Subcutaneous adipose tissue (tissue), 4 donors: ENCODE measurements around the gene ENTPD7. TPM values are rescaled to one million over a fixed set of nuclear protein-coding genes. Genes with fewer than 3 reads are reported as not detected.

ENCODE experiments used
- total RNA-seq, 4 donors: library from RNA; depleted of rRNA; stranded (reverse); fragments of >200 nt; gene quantifications; one replicate each; pipeline ENCODE4 v1.1.0, GENCODE V29; 2016
- TF ChIP-seq, protein P1 (sequence below): fragments of 450-650 bp; IDR thresholded peaks from one replicate; pipeline ENCODE4 v1.5.1; 2016; ENCODE audit warnings: low read depth, mild to moderate bottlenecking, control low read depth, antibody characterized with exemption, moderate library complexity

ENTPD7 gene
- total RNA-seq, 4 donors from 2014 or later, result 1.5 to 5.5 (median 2.8) TPM

DNA sequence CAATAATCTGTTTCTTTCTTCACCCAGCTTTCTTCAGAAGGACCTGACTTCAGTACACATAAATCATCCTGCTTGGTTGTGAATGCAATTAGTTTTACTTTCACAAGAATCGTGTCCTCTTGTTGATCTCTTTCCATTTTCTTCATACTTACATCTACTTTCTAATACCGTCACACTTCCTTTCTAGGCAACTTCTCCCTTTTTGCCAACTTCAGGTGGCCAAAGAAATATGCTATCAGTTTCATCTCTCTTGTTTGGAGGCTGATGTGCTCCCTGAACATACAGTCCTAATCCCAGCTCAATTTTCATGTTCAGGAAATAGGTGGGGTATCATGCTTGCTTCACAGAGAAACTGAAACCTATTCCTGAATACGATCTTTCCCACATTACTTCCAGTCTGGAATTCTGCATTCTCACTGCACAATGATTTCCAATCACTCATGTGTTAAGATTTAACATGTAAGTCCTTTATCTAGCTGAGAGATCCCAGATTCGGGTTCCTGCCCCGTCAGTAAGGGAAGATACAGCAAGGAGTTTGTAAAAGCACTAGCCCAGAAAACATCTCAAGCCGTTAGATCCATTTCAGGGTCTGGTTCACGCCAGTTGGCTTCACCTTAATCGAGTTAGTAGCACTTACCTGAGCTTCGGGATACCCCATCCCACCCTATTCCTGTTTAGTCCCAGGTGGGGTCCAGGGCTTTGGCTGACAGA, 40.1 kb upstream of the ENTPD7 start:
- TF ChIP-seq, protein P1, sequence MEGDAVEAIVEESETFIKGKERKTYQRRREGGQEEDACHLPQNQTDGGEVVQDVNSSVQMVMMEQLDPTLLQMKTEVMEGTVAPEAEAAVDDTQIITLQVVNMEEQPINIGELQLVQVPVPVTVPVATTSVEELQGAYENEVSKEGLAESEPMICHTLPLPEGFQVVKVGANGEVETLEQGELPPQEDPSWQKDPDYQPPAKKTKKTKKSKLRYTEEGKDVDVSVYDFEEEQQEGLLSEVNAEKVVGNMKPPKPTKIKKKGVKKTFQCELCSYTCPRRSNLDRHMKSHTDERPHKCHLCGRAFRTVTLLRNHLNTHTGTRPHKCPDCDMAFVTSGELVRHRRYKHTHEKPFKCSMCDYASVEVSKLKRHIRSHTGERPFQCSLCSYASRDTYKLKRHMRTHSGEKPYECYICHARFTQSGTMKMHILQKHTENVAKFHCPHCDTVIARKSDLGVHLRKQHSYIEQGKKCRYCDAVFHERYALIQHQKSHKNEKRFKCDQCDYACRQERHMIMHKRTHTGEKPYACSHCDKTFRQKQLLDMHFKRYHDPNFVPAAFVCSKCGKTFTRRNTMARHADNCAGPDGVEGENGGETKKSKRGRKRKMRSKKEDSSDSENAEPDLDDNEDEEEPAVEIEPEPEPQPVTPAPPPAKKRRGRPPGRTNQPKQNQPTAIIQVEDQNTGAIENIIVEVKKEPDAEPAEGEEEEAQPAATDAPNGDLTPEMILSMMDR, result no peak

DNA sequence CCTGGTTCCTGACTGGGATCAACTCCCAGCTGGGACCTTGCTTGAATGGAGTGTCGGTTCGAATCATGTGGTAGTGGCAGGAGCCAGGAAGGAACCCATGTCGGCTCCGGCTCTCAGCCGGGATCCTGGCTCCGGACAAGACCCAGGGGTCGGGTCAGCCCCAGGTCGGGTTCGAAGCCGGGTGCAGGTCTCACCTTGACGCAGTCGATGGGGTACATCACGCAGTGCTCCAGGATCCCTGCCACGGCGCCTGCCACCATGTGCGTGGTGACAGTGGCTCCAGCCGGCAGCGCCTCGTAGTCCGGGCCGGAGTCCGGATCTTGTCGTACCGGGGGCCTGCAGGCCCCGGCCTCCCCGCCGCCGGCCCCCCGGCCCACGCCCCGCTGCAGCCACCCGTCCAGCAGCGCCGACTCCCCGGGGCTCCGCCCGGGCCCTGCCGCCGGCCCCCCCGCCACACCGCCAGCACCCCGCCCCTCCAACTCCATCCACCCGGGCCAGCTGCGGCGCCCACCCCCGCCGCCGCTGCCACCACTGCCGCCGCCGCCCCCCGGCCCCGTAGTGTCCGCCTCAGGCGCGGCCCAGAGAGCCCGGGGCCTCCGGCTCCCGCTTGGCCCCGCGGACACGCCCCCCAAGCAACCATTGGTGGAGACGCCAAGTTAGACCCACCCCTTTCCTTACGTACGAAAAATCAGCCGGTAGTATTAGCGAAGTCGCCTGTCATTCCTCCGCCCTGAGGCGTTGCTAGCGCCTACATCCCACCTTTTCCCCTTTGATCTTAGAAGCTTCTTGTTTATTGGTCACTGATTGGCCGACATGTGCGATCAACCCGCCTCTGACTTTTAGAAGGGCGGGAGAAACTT, 39.2 kb upstream of the ENTPD7 start, which contains the start of gene SLC25A28:
Gene SLC25A28 (minus strand): TSS at position 589 of the 860 bp plus-strand sequence. CDS start 104 bp downstream, at position 485.
- TF ChIP-seq, protein P1, result no peak

DNA sequence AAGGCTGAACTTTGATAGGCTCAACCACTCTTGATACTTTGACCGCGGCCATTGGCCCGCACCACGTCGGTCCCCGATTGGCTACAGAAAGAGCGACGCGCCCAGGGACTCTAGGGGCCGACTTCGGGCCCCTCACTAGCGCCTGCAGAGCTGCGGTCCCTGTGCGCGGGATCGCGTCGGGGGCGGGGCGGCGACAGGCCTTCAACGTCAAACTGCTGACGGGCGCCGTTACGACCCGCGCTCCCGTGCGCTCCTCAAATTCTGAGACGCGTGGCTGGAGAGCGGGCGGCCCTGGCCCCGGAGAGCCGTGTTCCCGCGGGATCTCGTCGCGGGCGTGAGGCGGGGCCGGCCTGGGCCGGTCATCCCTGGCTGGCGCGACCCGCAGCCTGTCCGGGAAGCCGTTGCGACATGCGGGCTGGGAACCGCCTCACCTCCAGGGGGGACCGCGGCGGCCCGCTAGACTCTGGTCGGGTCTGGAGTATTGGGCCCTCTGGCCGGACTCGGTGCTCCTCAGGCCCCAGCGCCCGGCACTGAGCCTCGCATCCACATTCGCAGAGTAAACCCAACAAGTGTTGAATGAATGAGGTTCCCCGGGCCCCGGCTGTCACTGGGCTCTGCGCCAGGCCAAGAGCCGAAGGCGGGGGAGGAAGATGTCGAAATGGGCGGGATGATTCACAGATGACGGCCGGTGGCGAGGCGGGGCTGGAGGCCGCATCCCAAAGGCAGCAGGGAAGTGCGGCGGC, 38.4 kb upstream of the ENTPD7 start:
- TF ChIP-seq, protein P1, result no peak

DNA sequence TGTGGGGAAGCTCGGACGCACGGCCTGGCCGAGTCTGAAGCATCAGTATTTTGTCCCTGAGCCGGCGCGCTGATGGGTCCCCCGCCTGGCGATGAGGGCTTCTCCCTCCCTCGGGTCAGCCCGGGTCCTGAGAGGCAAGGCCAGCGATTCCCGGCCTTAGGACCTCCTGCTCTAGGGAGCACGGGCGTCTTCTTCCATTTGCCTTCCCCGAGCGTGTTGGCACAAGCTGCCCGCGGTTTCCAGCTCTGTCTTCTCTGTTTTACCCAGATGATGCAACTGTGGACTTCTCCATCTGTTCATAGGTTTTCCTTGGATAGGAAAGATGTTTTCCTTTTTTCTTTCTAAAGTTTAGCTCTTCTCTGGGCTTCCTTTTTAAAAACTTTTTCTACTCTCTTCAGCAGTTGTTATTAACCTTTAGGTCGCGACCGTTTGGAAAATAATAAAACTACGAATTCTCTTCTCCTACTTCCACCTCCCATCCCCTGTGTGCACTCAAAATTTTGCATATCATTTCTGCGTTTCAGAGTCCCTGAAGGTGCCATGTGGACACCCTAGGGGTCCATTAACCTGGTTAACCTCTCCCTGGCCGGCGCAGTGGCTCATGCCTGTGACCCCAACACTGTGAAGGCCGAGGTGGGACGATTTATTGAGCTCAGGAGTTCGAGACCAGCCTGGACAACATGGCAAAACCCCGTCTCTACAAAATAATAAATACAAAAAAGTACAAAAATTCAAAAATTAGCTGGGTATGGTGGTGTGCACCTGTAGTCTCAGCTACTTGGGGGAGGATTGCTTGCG, 37.7 kb upstream of the ENTPD7 start:
- TF ChIP-seq, protein P1, result no peak

DNA sequence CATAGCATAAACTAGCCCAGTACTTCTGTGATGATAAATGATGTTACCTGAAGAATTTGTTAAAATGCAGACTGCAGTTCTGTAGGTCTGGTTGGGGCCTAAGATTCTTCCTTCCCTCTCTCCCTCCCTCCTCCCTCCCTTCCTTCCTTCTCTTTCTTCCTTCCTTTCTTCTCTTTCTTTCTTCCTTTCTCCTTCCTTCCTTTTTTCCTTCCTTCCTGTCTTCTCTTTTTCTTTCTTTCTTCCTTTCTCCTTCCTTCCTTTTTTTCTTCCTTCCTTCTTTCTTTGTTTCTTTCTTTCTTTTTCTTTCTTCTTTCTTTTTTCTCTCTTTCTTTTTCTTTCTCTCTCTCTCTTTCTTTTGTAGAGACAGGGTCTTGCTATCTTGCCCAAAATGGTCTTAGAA, 35.4 kb upstream of the ENTPD7 start:
- TF ChIP-seq, protein P1, result no peak

DNA sequence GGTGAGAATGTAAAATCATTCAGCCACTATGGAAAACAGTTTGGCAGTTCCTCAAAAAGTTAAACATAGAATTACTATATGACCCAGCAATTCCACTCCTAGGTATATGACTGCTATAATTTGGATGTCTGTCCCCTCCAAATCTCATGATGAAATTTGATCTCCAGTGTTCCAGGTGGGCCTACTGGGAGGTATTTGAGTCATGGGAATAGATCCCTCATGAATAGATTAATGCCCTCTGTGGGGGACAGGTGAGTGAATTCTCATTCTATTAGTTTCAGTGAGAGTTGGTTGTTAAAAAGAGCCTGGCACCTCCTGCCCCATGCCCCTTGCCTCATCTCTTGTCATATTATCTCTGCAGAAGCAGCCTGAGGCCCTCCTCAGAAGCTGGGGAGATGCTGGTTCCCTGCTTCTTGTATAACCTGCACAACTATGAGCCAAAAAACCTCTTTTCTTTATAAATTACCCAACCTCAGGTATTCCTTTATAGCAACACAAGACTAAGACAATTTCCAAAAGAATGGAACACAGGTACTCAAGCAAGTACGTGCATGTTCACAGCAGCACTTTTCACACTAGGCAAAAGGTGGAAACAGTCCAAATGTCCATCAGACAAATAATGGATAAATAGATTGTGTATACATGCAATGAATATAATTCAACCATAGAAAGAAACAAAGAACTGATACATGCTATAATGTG, 30.2 kb upstream of the ENTPD7 start:
- TF ChIP-seq, protein P1, result no peak
